HCT116 (cell line): ENCODE results near the gene TDRD9. TPM values are rescaled to one million over a fixed set of nuclear protein-coding genes. Genes with fewer than 3 reads are reported as not detected.

ENCODE experiments used
- ATAC-seq: fragments of 200-7000 bp; cut with Tn5 transposase; 2 replicates; pipeline ENCODE4 v1.9.1; 2020; ENCODE audit warnings: mild to moderate bottlenecking, moderate library complexity
- BruUV-seq: library from RNA; stranded (reverse); fragments of 400-500 nt; replicated peaks from 2 replicates; lab custom pipeline; 2021; lab: Mats Ljungman, UMichigan
- CTCF ChIA-PET: fragments of 300-600 bp; sonication (Branson Sonifier 250); formaldehyde crosslinking; loops from one replicate; lab custom pipeline; 2021; ENCODE audit warnings: antibody characterized with exemption; lab: Charles Lee
- POLR2A ChIA-PET: fragments of 300-600, 350-600 bp; sonication (Branson Sonifier 250); formaldehyde crosslinking; loops from one replicate; lab custom pipeline; 2021; ENCODE audit warnings: antibody characterized with exemption; lab: Charles Lee
- RAD21 ChIA-PET, 2 experiments: fragments of 300-600 bp; sonication (Branson Sonifier 250); formaldehyde crosslinking; loops; one replicate each; lab custom pipeline; 2023; ENCODE audit warnings: low total read pairs in 2 of 2; ENCODE audit not compliant: uncharacterized antibody in 2 of 2, unreplicated experiment in 2 of 2, low non-redundant PET in 1 of 2; lab: Charles Lee
- DNase-seq: peaks from one replicate; pipeline ENCODE4 v3.0.0-alpha.2; 2010; ENCODE audit warnings: low read depth, low spot score
- H2AFZ ChIP-seq: fragments of 200-600 bp; shearing (Covaris generic), sonication (generic); 2 replicates; pipeline ENCODE4 v1.6.1; 2017; ENCODE audit warnings: low read depth, mixed run types, mixed read lengths, antibody characterized with exemption, low read length; ENCODE audit not compliant: poor library complexity, severe bottlenecking
- H3K27ac ChIP-seq: 2 replicates; pipeline ENCODE4 v1.5.1; 2012; ENCODE audit warnings: low read depth, low read length
- H3K27me3 ChIP-seq: fragments of 200-600 bp; sonication (generic); 2 replicates; pipeline ENCODE4 v1.6.1; 2016; ENCODE audit warnings: mixed run types, low read length, mixed read lengths; ENCODE audit not compliant: insufficient read depth
- H3K36me3 ChIP-seq, 2 experiments: fragments of 200-500 bp in 1 of 2; fragments of 200-600 bp in 1 of 2; sonication (Bioruptor generic) in 1 of 2; sonication (generic) in 1 of 2; 2 replicates each; pipeline versions ENCODE4 v1.5.1 to v1.6.1; 2014 to 2016; ENCODE audit warnings: low read length in 2 of 2, inconsistent platforms in 1 of 2, mixed read lengths in 1 of 2, mixed run types in 1 of 2; ENCODE audit not compliant: insufficient read depth in 2 of 2, control insufficient read depth in 1 of 2
- H3K4me1 ChIP-seq, 2 experiments: fragments of 200-600 bp in 1 of 2; sonication (generic) in 1 of 2; 2 replicates each; pipeline versions ENCODE4 v1.5.1 to v1.6.1; 2012 to 2017; ENCODE audit warnings: low read length in 2 of 2, inconsistent platforms in 1 of 2, mild to moderate bottlenecking in 1 of 2, mixed read lengths in 1 of 2, mixed run types in 1 of 2, moderate library complexity in 1 of 2; ENCODE audit not compliant: insufficient read depth in 2 of 2, control insufficient read depth in 1 of 2
- H3K4me2 ChIP-seq: fragments of 200-600 bp; sonication (generic); 2 replicates; pipeline ENCODE4 v1.6.1; 2017; ENCODE audit warnings: mixed run types, low read length, mixed read lengths
- H3K4me3 ChIP-seq, 2 experiments: fragments of 200-600 bp in 1 of 2; sonication (generic) in 1 of 2; replicated peaks in 1 of 2; 2 replicates each; pipeline ENCODE4 v1.5.1; 2011 to 2016; ENCODE audit warnings: low read length in 2 of 2, control low read depth in 1 of 2, low read depth in 1 of 2, mild to moderate bottlenecking in 1 of 2, mixed read lengths in 1 of 2, mixed run types in 1 of 2
- H3K79me2 ChIP-seq: fragments of 200-600 bp; sonication (generic); 2 replicates; pipeline ENCODE4 v1.6.1; 2017; ENCODE audit warnings: mild to moderate bottlenecking, mixed run types, low read length, moderate library complexity, mixed read lengths; ENCODE audit not compliant: insufficient read depth
- H3K9ac ChIP-seq: fragments of 200-600 bp; sonication (generic); 2 replicates; pipeline ENCODE4 v1.6.1; 2016; ENCODE audit warnings: low read length, mixed read lengths
- H3K9me2 ChIP-seq: fragments of 200-600 bp; sonication (generic), shearing (Covaris generic); 2 replicates; pipeline ENCODE4 v1.6.1; 2017; ENCODE audit warnings: mixed run types, mild to moderate bottlenecking, moderate library complexity; ENCODE audit not compliant: insufficient read depth
- H3K9me3 ChIP-seq, 2 experiments: fragments of 200-500 bp in 1 of 2; fragments of 200-600 bp in 1 of 2; sonication (Bioruptor generic) in 1 of 2; sonication (generic) in 1 of 2; 2 replicates each; pipeline ENCODE4 v1.6.1; 2014 to 2017; ENCODE audit warnings: low read length in 2 of 2, mixed read lengths in 2 of 2, inconsistent platforms in 1 of 2, low read depth in 1 of 2, mild to moderate bottlenecking in 1 of 2, mixed run types in 1 of 2, moderate library complexity in 1 of 2; ENCODE audit not compliant: control insufficient read depth in 1 of 2, insufficient read depth in 1 of 2
- H4K20me1 ChIP-seq: fragments of 200-600 bp; sonication (generic), shearing (Covaris generic); 2 replicates; pipeline ENCODE4 v1.6.1; 2017; ENCODE audit warnings: mixed run types, mild to moderate bottlenecking, moderate library complexity; ENCODE audit not compliant: insufficient read depth
- ATF3 ChIP-seq: IDR thresholded peaks from 2 replicates; pipeline ENCODE4 v1.6.1; 2012
- CBX3 ChIP-seq: IDR thresholded peaks from 2 replicates; pipeline ENCODE4 v1.6.1; 2012; ENCODE audit warnings: low read depth
- CEBPB ChIP-seq: IDR thresholded peaks from 2 replicates; pipeline ENCODE4 v1.6.1; 2012; ENCODE audit warnings: low read depth
- CTCF ChIP-seq, 3 experiments: fragments of 200-600 bp in 1 of 3; sonication (generic) in 1 of 3; IDR thresholded peaks in 2 of 3; conservative IDR thresholded peaks in 1 of 3; 2 replicates each; pipeline ENCODE4 v1.5.1; 2012 to 2017; ENCODE audit warnings: low read depth in 2 of 3, low read length in 2 of 3, antibody characterized with exemption in 1 of 3, borderline replicate concordance in 1 of 3, control low read depth in 1 of 3, mild to moderate bottlenecking in 1 of 3, mixed read lengths in 1 of 3, mixed run types in 1 of 3, moderate library complexity in 1 of 3; ENCODE audit not compliant: insufficient read depth in 1 of 3
- ELF1 ChIP-seq: IDR thresholded peaks from 2 replicates; pipeline ENCODE4 v1.6.1; 2012; ENCODE audit warnings: low read depth, borderline replicate concordance
- EZH2 ChIP-seq: fragments of 200-600 bp; sonication (generic); IDR thresholded peaks from 2 replicates; pipeline ENCODE4 v1.6.1; 2017; ENCODE audit warnings: antibody characterized with exemption, mixed run types
- EZH2phosphoT487 ChIP-seq: fragments of 200-600 bp; IDR thresholded peaks from 2 replicates; pipeline ENCODE4 v1.6.1; 2018; ENCODE audit warnings: antibody characterized with exemption, borderline replicate concordance
- FOSL1 ChIP-seq: IDR thresholded peaks from 2 replicates; pipeline ENCODE4 v1.6.1; 2012; ENCODE audit warnings: low read depth
- MAX ChIP-seq: IDR thresholded peaks from 2 replicates; pipeline ENCODE4 v1.6.1; 2012
- POLR2AphosphoS5 ChIP-seq: IDR thresholded peaks from 2 replicates; pipeline ENCODE4 v1.6.1; 2011; ENCODE audit warnings: mild to moderate bottlenecking, low read depth, low read length, moderate library complexity
- RAD21 ChIP-seq: IDR thresholded peaks from 2 replicates; pipeline ENCODE4 v1.6.1; 2012; ENCODE audit warnings: low read depth, mild to moderate bottlenecking
- REST ChIP-seq: IDR thresholded peaks from 2 replicates; pipeline ENCODE4 v1.6.1; 2012; ENCODE audit warnings: low read depth
- SP1 ChIP-seq: IDR thresholded peaks from 2 replicates; pipeline ENCODE4 v1.6.1; 2012; ENCODE audit warnings: low read depth
- SRF ChIP-seq: IDR thresholded peaks from 2 replicates; pipeline ENCODE4 v1.6.1; 2012; ENCODE audit warnings: low read depth
- TCF7L2 ChIP-seq: IDR thresholded peaks from 2 replicates; pipeline ENCODE4 v1.7.0; 2011; ENCODE audit warnings: borderline replicate concordance, inconsistent platforms; ENCODE audit not compliant: insufficient read depth, insufficient read length; ENCODE audit errors: extremely low read depth
- ZBTB33 ChIP-seq: IDR thresholded peaks from 2 replicates; pipeline ENCODE4 v1.6.1; 2011; ENCODE audit warnings: mild to moderate bottlenecking, low read length, moderate library complexity; ENCODE audit not compliant: insufficient replicate concordance; ENCODE audit errors: extremely low read depth
- ZFX ChIP-seq: fragments of 450-650 bp; IDR thresholded peaks from 2 replicates; pipeline ENCODE4 v1.6.1; 2017
- ZNF274 ChIP-seq: fragments of 200-500 bp; sonication (Bioruptor generic); IDR thresholded peaks from 2 replicates; pipeline ENCODE4 v1.6.1; 2014; ENCODE audit warnings: mild to moderate bottlenecking, low read depth, low read length, inconsistent platforms
- intact Hi-C: fragments of 100-400 bp; cut with micrococcal nuclease; formaldehyde crosslinking; loops from 2 replicates; pipeline ENCODE4 v1.10.0; 2022
- total RNA-seq: library from RNA; stranded (reverse); gene quantifications from one replicate; pipeline ENCODE4 v1.2.1, GENCODE V29; 2021; ENCODE audit not compliant: unreplicated experiment

The TDRD9 gene
- total RNA-seq, 1 experiment from 2014 or later: not detected

- no peaks in the 10 kb centered on the region for H3K79me2 ChIP-seq
- POLR2A ChIA-PET: no interaction called here
- H4K20me1 ChIP-seq: no peaks in the 10 kb centered on the region
- TF ChIP-seq REST (no peak), POLR2AphosphoS5 (no peak), SRF (no peak), CTCF (IDR thresholded peaks at IDR 0.05 in 2 of 3, conservative IDR thresholded peaks at IDR 0.05 in 1 of 3; ENCODE audit: borderline replicate concordance in 1 of 3, insufficient read depth in 1 of 3, low read depth in 2 of 3, low read length in 2 of 3) (no peak), ATF3 (no peak), CBX3 (no peak), ZFX (no peak), RAD21 (no peak), TCF7L2 (no peak), MAX (no peak), SP1 (no peak), EZH2 (no peak), CEBPB (no peak), FOSL1 (no peak), EZH2phosphoT487 (no peak), ZNF274 (no peak), ELF1 (no peak), ZBTB33 (no peak)
- TF ChIP-seq, all 23 proteins: peak for 0
- intact Hi-C loops: no loop called here
- Histone ChIP-seq H3K36me3 (no peaks in the 10 kb centered on the region), H3K9me2 (no peaks in the 10 kb centered on the region), H3K4me3 (no peak overlapping the region), H3K4me1 (peaks cover 7 to 12% of the 10 kb centered on the region in 2 experiments; a peak in 3 of 4 replicates), H3K27me3 (no peaks in the 10 kb centered on the region), H3K9me3 (no peaks in the 10 kb centered on the region), H3K4me2 (no peak overlapping the region), H3K9ac (no peak overlapping the region), H3K27ac (no peak overlapping the region), H2AFZ (no peak overlapping the region)
- no peak for ATAC-seq
- no TSS peak for BruUV-seq
- ChIA-PET RAD21 (no interaction called here), CTCF (no interaction called here)
- no peak for DNase-seq
Measured at GRCh38 chr14:104101651-104102281, 173.5 kb downstream of the TDRD9 start.
